GM21737 (cell line): ENCODE measurements around the gene DNAH10.
"Not testable (repeated sequence)": the region's sequence is repeated elsewhere in the genome, so short reads cannot be mapped to it uniquely, and the experiment has no call there.

Source experiments
- ATAC-seq: cut with Tn5 transposase; IDR thresholded peaks from one replicate; pipeline ENCODE4 v1.9.1; 2021; ENCODE audit warnings: mild to moderate bottlenecking, moderate library complexity; ENCODE audit not compliant: unreplicated experiment

DNAH10 gene

GRCh38 chr12:123788541-123788940 is 26.4 kb downstream of the DNAH10 start:
- ATAC-seq: no peak

- ATAC-seq: not testable (repeated sequence)
These were observed 27.3 kb downstream of the DNAH10 start for GRCh38 chr12:123789422-123789821.

DNA sequence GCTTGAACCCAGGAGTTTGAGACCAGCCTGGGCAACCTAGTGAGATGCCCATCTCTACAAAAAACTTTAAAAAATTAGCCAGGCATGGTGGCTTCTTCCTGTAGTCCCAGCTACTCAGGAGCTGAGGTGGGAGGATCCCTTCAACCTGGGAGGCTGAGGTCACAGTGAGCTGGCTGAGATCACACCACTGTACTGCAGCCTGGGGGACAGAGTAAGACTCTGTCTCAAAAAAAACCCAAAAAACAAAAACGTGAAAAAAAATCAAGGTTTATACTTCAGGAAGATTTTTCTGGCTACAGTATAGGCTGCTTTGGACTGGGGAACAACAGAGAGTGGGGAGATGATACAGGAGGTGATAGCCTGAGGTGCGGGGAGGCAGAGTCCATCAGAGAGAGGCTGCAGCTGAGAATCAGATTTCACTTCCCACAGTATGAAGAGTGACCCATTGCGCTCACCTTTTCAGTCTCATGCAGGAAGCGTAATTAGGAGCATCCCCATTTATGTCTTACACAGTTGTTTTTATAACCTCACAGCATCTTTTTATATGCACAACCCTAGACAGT is 28.9 kb downstream of the DNAH10 start:
- no peak for ATAC-seq

- ATAC-seq: no peak
These were observed 31.9 kb downstream of the DNAH10 start for GRCh38 chr12:123794027-123794426.

GRCh38 chr12:123798518-123798917 is 36.4 kb downstream of the DNAH10 start:
- no peak for ATAC-seq

GRCh38 chr12:123799227-123799626 is 37.1 kb downstream of the DNAH10 start:
- no peak for ATAC-seq

DNA sequence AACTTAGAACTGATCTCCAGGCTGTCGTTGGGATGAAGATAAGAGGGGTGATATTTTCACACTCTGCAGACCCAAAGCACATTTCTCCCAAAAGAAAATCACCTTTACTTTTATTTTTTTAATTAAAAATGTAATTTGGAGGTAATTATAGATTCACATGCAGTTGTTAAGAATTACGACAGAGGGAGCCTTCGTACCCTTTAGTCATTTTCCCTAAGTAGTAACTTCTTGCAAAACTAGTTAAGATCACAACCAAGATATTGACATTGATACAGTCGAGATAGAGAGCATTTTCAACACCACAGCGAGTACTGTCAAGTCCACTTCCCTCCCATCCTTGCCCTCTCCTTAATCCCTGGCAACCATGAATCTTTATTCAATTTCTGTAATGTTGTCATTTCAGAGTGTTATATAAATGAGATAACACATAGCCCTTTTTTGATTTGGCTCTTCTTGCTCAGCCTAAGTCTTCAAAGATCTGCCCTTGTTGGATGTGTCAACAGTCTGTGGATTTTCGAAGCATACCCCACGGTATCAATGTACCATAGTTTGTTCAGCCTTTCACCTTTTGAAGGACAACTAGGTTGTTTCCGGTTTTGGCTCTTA is 39.6 kb downstream of the DNAH10 start:
- ATAC-seq: no peak

- no peak for ATAC-seq
These were observed 43.1 kb downstream of the DNAH10 start for GRCh38 chr12:123805173-123805572.

- ATAC-seq: no peak
These were observed 44.9 kb downstream of the DNAH10 start for GRCh38 chr12:123807002-123807401.

DNA sequence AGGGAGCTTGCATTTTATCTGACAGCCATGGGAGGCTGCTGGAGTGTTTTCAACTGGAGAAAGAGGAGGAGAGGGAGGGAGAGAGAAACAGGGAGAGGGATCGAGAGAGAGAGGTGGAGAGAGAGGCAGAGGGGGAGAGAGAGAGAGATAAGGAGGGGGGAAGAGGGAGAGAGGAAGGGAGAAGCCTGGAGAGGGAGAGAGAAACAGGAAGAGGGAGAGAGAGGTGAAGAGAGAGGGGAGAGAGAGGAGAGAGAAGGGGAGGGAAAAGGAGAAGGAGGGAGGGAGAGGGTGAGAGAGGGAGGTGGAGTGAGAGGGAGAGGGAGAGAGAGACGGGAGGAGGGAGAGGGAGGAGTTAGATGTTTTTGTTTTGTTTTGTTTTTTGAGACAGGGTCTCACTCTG is 45.6 kb downstream of the DNAH10 start:
- no peak for ATAC-seq

DNA sequence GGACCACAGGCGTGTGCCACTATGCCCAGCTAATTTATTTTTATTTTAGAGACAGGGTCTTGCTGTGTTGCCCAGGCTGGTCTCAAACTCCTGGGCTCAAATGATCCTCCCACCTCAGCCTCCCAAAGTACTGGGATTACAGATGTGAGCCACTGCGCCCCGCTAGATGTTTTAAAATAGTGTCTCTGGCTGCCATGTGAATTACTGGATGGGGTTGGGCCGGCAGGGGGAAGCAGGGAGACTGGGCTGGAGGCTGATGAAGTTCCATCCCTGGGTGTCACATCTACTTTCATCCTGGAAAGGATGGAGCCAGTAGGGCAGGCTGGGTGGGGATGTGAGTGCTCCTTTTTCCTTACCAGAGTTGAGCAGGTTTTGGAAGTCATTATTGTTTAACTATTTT is 46.1 kb downstream of the DNAH10 start:
- ATAC-seq: no peak

GRCh38 chr12:123813349-123813748 is 51.2 kb downstream of the DNAH10 start:
- no peak for ATAC-seq

- ATAC-seq: no peak
These were observed 53.9 kb downstream of the DNAH10 start for GRCh38 chr12:123815968-123816367.

GRCh38 chr12:123816896-123817537 is 54.9 kb downstream of the DNAH10 start:
- ATAC-seq: no peak

- no peak for ATAC-seq
These were observed 60.7 kb downstream of the DNAH10 start for GRCh38 chr12:123822804-123823203.

DNA sequence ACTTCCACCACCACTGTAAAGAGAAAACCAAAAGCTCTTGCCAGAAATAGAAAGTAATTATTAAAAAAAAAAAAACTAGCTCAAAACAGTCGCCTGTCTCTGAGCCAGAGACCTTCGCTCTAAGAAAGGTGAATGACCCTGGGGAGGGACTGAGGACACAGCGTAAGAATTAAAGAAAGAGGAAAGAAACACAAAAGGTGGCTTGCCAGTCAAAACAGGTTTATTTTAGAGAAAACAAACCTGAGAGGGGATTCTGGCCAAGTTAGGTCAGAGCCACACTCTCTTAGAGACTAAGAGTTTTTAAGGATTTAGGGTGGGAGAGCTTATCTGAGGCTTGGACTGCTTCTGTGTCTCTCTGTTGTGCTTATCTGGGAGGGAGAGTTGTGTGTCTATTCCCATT is 66.0 kb downstream of the DNAH10 start:
- no peak for ATAC-seq

DNA sequence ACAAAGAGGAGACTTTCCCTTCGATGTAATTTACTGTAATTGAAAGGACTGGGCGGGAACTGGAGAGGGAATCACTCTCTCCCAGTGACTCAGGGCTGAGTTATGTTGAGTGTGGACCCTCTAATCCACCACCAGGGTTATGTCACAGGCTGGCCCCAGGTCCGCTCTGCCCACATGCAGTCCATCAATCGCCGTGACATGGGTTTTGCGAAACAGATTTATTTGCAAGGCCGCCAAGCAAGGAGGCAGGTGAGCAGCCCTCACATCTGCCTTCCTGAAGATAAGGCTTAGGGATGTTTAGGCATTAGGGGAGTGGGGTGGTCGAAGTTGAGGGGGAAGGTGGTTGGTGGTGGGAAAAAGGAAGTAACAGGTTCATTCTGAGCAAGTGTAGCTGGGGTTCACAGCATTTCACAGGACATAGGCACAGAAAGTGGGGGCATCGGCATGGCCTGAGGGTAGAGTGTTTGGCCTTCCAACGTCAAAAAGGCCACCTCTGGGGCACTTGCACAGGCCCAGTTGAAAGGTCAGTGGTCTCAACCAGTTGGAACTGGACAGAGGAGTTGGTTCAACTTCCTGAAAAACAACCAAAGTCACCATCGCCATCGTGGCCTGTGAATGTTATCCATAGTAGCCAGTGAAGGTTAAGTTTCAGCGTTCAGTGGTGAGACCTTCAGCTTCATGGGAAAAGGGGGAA is 66.9 kb downstream of the DNAH10 start:
- ATAC-seq: no peak

- ATAC-seq: no peak
These were observed 67.5 kb downstream of the DNAH10 start for GRCh38 chr12:123829561-123829960.

GRCh38 chr12:123830675-123831074 is 68.6 kb downstream of the DNAH10 start:
- no peak for ATAC-seq

GRCh38 chr12:123832052-123832451 is 70.0 kb downstream of the DNAH10 start:
- no peak for ATAC-seq

- no peak for ATAC-seq
These were observed 71.7 kb downstream of the DNAH10 start for GRCh38 chr12:123833830-123834229.

GRCh38 chr12:123834845-123835244 is 72.7 kb downstream of the DNAH10 start:
- no peak for ATAC-seq
